HG03354 (cell line): Measurements from ENCODE around the gene RBMY1A1.
"Not testable (repeated sequence)": the region's sequence is repeated elsewhere in the genome, so short reads cannot be mapped to it uniquely, and the experiment has no call there.

Source experiments
- ATAC-seq: cut with Tn5 transposase; IDR thresholded peaks from one replicate; pipeline ENCODE4 v1.9.1; 2021; ENCODE audit warnings: mild to moderate bottlenecking; ENCODE audit not compliant: unreplicated experiment, poor library complexity, severe bottlenecking

The RBMY1A1 gene

GRCh38 chrY:21534579-21534978 lies at the start of gene RBMY1A1:
Gene RBMY1A1 (plus strand): TSS chrY:21534879. CDS start chrY:21536892, 2,013 bp downstream.
- ATAC-seq = not testable (repeated sequence)

- not testable (repeated sequence) for ATAC-seq
Measured at GRCh38 chrY:21511038-21511437, 23.6 kb upstream of the RBMY1A1 start, which contains the start of gene RBMY1B. Gene RBMY1B (plus strand): TSS chrY:21511338. CDS start chrY:21513351, 2,013 bp downstream.

GRCh38 chrY:21559316-21559984 lies 24.8 kb downstream of the RBMY1A1 start:
- ATAC-seq = not testable (repeated sequence)

- ATAC-seq = no peak
Measured at GRCh38 chrY:21585449-21585848, 50.8 kb downstream of the RBMY1A1 start.

GRCh38 chrY:21586454-21586853 lies 51.8 kb downstream of the RBMY1A1 start:
- ATAC-seq = not testable (repeated sequence)

GRCh38 chrY:21592059-21592458 lies 57.4 kb downstream of the RBMY1A1 start:
- no peak for ATAC-seq

- ATAC-seq = not testable (repeated sequence)
Measured at GRCh38 chrY:21596287-21596686, 61.6 kb downstream of the RBMY1A1 start.
